Prostate gland (tissue), 2 donors: ENCODE data around the gene CD58.

Source experiments
- POLR2A ChIP-seq: fragments of 450-650 bp; IDR thresholded peaks from one replicate; pipeline ENCODE4 v1.6.1; 2016; ENCODE audit warnings: antibody characterized with exemption, mild to moderate bottlenecking
- POLR2AphosphoS5 ChIP-seq: sonication (generic); formaldehyde crosslinking; IDR thresholded peaks from one replicate; pipeline ENCODE4 v1.6.1; 2017; ENCODE audit warnings: antibody characterized with exemption
- TF ChIP-seq, protein P1 (sequence below), 4 experiments: fragments of 200-600 bp in 2 of 4; fragments of 450-650 bp in 2 of 4; sonication (generic) in 2 of 4; IDR thresholded peaks; 1 replicate in 3 of 4; 2 replicates in 1 of 4; pipeline ENCODE4 v1.5.1; 2016 to 2019; ENCODE audit warnings: antibody characterized with exemption in 4 of 4, mild to moderate bottlenecking in 2 of 4, moderate library complexity in 2 of 4

GRCh38 chr1:116513956-116514355 lies 56.9 kb downstream of the CD58 start:
- TF ChIP-seq, protein P1, sequence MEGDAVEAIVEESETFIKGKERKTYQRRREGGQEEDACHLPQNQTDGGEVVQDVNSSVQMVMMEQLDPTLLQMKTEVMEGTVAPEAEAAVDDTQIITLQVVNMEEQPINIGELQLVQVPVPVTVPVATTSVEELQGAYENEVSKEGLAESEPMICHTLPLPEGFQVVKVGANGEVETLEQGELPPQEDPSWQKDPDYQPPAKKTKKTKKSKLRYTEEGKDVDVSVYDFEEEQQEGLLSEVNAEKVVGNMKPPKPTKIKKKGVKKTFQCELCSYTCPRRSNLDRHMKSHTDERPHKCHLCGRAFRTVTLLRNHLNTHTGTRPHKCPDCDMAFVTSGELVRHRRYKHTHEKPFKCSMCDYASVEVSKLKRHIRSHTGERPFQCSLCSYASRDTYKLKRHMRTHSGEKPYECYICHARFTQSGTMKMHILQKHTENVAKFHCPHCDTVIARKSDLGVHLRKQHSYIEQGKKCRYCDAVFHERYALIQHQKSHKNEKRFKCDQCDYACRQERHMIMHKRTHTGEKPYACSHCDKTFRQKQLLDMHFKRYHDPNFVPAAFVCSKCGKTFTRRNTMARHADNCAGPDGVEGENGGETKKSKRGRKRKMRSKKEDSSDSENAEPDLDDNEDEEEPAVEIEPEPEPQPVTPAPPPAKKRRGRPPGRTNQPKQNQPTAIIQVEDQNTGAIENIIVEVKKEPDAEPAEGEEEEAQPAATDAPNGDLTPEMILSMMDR (IDR thresholded peaks at IDR 0.05), result no peak
- TF ChIP-seq POLR2AphosphoS5 (no peak), POLR2A (no peak)
